Activated T-cell treated with anti-CD3 and anti-CD28 coated beads, Interleukin-2, amount 50 U/mL, for 4 hours (primary cell): ENCODE data around the gene LAMC3. TPM values are rescaled to one million over a fixed set of nuclear protein-coding genes. Genes with fewer than 3 reads are reported as not detected.
"Not testable (repeated sequence)": the region's sequence is repeated elsewhere in the genome, so short reads cannot be mapped to it uniquely, and the experiment has no call there.

ENCODE experiments used
- ATAC-seq, 2 donors: fragments of 200-7000 bp; cut with Tn5 transposase; one replicate each; pipeline ENCODE4 v1.10.0; 2021
- DNase-seq: peaks from one replicate; pipeline ENCODE4 v3.0.0-alpha.2; 2020
- H3K27me3 Mint-ChIP-seq: one replicate; pipeline ENCODE4 v1.8.0; 2021; ENCODE audit warnings: low read depth, mixed read lengths
- H3K36me3 Mint-ChIP-seq: one replicate; pipeline ENCODE4 v1.8.0; 2022; ENCODE audit warnings: mixed read lengths; ENCODE audit not compliant: insufficient read depth
- H3K4me1 Mint-ChIP-seq: one replicate; pipeline ENCODE4 v1.8.0; 2021; ENCODE audit warnings: low read depth, mixed read lengths
- H3K4me3 Mint-ChIP-seq: one replicate; pipeline ENCODE4 v1.8.0; 2021; ENCODE audit warnings: mild to moderate bottlenecking, moderate library complexity, mixed read lengths
- H3K9me3 Mint-ChIP-seq: one replicate; pipeline ENCODE4 v1.8.0; 2021; ENCODE audit warnings: mixed read lengths
- total RNA-seq, 3 donors: library from RNA; stranded (reverse); gene quantifications; one replicate each; pipeline ENCODE4 v1.2.1, GENCODE V29; 2021

The LAMC3 gene
- total RNA-seq, 3 donors from 2014 or later = 0.05 to 0.71 (median 0.41) TPM

DNA sequence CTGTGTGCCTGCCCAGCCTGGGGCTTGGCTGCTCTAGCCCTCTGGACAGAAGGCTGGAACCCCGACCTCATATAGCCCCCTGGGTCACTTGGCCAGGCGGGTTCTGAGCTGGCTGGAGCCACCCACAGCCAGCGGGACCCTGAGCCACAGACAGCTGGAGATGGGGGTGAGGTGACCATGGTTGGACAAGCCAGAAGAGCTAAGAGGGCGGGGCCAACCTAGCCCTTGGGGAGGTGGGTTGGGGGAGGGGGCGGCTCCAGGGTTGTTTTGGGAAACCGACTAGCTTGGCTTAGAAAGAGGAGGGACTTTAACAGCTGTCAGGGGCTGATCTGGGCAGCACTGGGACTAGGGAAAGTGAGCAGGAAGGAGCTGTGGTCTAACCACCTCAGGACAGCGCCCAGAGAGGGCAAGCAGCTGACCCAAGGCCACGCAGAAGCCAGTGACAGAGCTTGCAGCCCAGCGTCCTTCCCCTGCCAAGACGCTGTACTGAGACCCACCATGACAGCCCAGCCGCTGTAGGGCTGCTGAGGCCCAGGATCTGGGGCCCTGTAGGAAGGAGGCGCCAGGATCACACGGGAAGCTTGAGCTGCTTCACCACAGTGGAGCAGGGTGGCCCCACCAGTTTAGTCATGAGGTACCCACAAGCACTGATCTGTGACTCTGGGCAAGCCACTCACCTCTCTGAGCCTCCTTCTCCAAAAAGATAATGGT, 89.6 kb downstream of the LAMC3 start:
- no peak for ATAC-seq
- H3K36me3 Mint-ChIP-seq = no peaks in the 10 kb centered on the region
- H3K9me3 Mint-ChIP-seq = no peaks in the 10 kb centered on the region
- no peak for DNase-seq
- peaks cover 33% of the 10 kb centered on the region for H3K27me3 Mint-ChIP-seq
- peaks cover 11% of the 10 kb centered on the region for H3K4me1 Mint-ChIP-seq
- no peak overlapping the region for H3K4me3 Mint-ChIP-seq

DNA sequence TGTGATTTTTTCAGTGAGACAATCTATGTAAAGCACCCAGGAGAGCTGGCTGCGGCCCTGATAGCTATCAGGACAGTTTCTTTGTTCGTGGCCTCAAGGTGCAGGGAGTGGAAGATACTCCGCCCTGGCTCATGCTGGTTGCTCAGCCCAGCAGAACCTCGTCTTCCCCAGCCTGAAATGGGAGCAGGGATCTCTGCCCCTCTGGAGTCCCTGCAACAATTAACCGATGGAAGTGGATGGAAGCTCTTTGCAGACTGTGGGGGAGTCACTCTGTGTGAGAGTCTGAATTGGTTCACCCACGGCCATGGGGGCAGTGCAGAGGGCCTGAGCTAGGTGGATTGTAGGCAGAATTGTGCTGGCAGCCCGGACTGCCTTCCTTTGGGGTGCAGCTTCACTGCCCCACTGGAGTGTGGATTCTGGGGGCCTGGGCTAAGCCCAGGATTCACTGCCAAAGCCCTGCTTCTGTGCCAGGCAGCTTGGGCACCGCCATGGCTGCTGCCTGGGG, 90.2 kb downstream of the LAMC3 start:
- Mint-ChIP-seq H3K9me3 (no peaks in the 10 kb centered on the region), H3K27me3 (peaks cover 32% of the 10 kb centered on the region)
- ATAC-seq = no peak

GRCh38 chr9:131099845-131100244, 90.9 kb downstream of the LAMC3 start:
- Mint-ChIP-seq H3K27me3 (peaks cover 26% of the 10 kb centered on the region), H3K4me1 (peaks cover 11% of the 10 kb centered on the region)
- ATAC-seq, H3K4me3 Mint-ChIP-seq, H3K36me3 Mint-ChIP-seq, H3K9me3 Mint-ChIP-seq, DNase-seq: not testable (repeated sequence)

More for the DNA sequence above, 90.2 kb downstream of the LAMC3 start:
- Mint-ChIP-seq H3K4me1 (peaks cover 11% of the 10 kb centered on the region), H3K4me3 (no peak overlapping the region), H3K36me3 (no peaks in the 10 kb centered on the region)
- DNase-seq = no peak

GRCh38 chr9:131100445-131100844, 91.5 kb downstream of the LAMC3 start:
- peaks cover 11% of the 10 kb centered on the region for H3K4me1 Mint-ChIP-seq
- no peaks in the 10 kb centered on the region for H3K9me3 Mint-ChIP-seq
- peaks cover 20% of the 10 kb centered on the region for H3K27me3 Mint-ChIP-seq
- no peak overlapping the region for H3K4me3 Mint-ChIP-seq
- ATAC-seq (no peak), DNase-seq (no peak)
- no peaks in the 10 kb centered on the region for H3K36me3 Mint-ChIP-seq

- no peak for DNase-seq
- Mint-ChIP-seq H3K4me1 (peaks cover 6% of the 10 kb centered on the region), H3K27me3 (peaks cover 13% of the 10 kb centered on the region), H3K36me3 (no peaks in the 10 kb centered on the region), H3K9me3 (no peaks in the 10 kb centered on the region), H3K4me3 (no peak overlapping the region)
- no peak for ATAC-seq
These were observed 92.4 kb downstream of the LAMC3 start for GRCh38 chr9:131101207-131101964.

DNA sequence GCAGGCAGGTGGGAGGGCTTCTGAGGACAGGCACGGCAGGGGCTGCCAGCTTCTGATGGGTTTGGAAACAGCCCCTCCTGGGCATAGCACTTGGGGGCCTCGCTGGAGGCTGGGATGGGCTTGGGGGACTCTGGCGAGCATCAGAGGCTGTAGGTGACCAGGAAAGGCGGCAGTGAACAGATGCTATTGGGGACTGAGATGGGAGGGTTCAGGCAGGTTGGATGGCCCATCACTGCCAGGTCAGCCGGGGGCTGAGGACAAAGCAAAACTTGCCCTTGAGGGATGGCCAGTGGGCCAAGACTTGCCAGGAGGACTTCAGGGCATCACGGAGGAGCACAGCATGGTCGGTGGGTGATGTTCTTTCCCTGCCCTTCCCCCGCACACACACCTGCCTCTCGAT, 94.0 kb downstream of the LAMC3 start:
- Mint-ChIP-seq H3K4me1 (no peaks in the 10 kb centered on the region), H3K4me3 (no peak overlapping the region), H3K36me3 (no peaks in the 10 kb centered on the region), H3K9me3 (no peaks in the 10 kb centered on the region), H3K27me3 (peaks cover 5% of the 10 kb centered on the region)
- DNase-seq = no peak
- no peak for ATAC-seq

GRCh38 chr9:131103535-131103934, 94.6 kb downstream of the LAMC3 start:
- H3K4me1 Mint-ChIP-seq = no peaks in the 10 kb centered on the region
- no peak for ATAC-seq

DNA sequence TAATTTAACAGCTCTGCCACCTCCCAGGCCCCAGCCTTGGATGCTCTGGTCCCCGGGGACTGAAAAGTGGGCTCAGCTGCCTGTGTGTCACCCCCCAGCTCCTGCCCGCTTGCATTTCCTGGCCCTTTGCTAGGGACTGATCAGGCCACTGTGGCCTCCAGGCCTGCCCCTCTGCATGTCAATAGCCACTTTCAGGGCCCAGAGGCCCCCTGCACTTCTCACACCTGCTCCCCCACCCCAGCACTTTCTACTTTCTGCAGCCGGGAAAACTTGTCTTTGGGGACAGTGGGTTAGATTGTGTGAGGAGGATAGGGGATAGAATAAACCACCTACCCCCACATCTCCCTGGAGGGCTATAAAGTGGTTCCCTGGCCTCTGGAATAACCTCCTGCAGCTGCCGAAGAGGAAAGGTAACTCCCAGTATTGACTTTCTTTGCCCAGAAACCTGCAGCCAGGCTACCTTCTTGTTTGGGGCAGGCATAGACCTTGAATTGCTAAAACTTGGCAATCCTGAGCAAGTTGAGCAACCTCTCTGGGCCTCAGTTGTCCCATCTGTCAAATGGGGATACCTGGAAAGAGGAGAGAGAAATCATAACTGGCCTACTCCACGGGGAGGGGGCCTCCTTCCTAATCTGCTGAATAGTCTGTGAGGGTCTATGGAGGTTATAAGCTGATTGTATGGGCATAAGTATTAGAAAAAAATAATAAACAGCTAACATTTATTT, 95.2 kb downstream of the LAMC3 start:
- DNase-seq (no peak), ATAC-seq (no peak)
- Mint-ChIP-seq H3K36me3 (no peaks in the 10 kb centered on the region), H3K4me3 (no peak overlapping the region), H3K9me3 (no peaks in the 10 kb centered on the region), H3K4me1 (no peaks in the 10 kb centered on the region), H3K27me3 (peaks cover under 1% of the 10 kb centered on the region)

More at GRCh38 chr9:131103535-131103934, 94.6 kb downstream of the LAMC3 start:
- Mint-ChIP-seq H3K4me3 (no peak overlapping the region), H3K27me3 (peaks cover 3% of the 10 kb centered on the region), H3K9me3 (no peaks in the 10 kb centered on the region), H3K36me3 (no peaks in the 10 kb centered on the region)
- no peak for DNase-seq

DNA sequence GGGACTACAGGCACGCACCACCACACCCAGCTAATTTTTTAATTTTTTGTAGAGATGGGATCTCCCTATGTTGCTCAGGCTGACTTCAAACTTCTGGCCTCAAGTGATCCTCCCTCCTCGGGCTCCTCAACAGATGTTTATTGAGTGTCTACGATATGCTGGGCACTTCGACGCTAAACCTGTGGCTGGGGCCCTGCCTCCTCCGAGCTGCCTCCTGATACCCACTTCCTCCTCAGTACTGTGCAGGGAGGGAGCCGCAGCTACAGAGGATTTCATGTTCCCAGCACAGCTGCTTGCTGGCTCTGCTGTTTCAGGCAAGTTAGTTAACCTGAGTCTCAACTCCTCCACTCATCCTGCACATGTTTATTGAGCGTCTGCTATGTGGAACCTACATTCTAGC, 97.0 kb downstream of the LAMC3 start:
- H3K4me3 Mint-ChIP-seq = no peak overlapping the region
- H3K36me3 Mint-ChIP-seq = no peaks in the 10 kb centered on the region
- ATAC-seq (no peak), DNase-seq (no peak)
- no peaks in the 10 kb centered on the region for H3K27me3 Mint-ChIP-seq
- no peaks in the 10 kb centered on the region for H3K9me3 Mint-ChIP-seq
- H3K4me1 Mint-ChIP-seq = no peaks in the 10 kb centered on the region

DNA sequence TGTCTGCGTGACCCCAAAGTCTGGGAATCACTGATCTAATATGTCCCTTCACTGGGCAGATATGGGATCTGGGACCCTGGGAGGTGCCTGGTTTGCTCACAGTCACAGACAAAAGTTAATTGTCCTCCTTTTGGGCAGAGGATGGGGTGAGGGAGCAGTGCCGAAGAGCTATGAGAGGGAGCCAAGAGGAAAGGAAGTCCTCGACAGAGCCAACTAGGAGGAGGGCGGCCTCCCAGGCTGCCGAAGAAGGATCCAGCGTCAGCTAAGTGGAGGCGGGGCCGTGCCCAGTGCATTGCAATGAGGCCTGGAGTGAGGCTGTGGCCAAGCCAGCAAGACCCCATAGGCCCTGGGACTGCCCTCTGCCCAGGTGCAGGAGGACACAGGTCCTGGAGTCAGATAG, 98.8 kb downstream of the LAMC3 start:
- Mint-ChIP-seq H3K4me1 (no peaks in the 10 kb centered on the region), H3K9me3 (no peaks in the 10 kb centered on the region), H3K27me3 (no peaks in the 10 kb centered on the region), H3K4me3 (no peak overlapping the region), H3K36me3 (no peaks in the 10 kb centered on the region)
- DNase-seq = no peak
- ATAC-seq = no peak

GRCh38 chr9:131111186-131111853, 102.3 kb downstream of the LAMC3 start:
- H3K4me1 Mint-ChIP-seq = no peaks in the 10 kb centered on the region
- no peak overlapping the region for H3K4me3 Mint-ChIP-seq
- no peaks in the 10 kb centered on the region for H3K9me3 Mint-ChIP-seq
- no peaks in the 10 kb centered on the region for H3K36me3 Mint-ChIP-seq
- H3K27me3 Mint-ChIP-seq = no peaks in the 10 kb centered on the region
- DNase-seq (no peak), ATAC-seq (no peak)

GRCh38 chr9:131111854-131112311, 102.9 kb downstream of the LAMC3 start:
- Mint-ChIP-seq H3K36me3 (no peaks in the 10 kb centered on the region), H3K4me3 (no peak overlapping the region), H3K9me3 (no peaks in the 10 kb centered on the region), H3K27me3 (no peaks in the 10 kb centered on the region), H3K4me1 (no peaks in the 10 kb centered on the region)
- DNase-seq (no peak), ATAC-seq (no peak)

DNA sequence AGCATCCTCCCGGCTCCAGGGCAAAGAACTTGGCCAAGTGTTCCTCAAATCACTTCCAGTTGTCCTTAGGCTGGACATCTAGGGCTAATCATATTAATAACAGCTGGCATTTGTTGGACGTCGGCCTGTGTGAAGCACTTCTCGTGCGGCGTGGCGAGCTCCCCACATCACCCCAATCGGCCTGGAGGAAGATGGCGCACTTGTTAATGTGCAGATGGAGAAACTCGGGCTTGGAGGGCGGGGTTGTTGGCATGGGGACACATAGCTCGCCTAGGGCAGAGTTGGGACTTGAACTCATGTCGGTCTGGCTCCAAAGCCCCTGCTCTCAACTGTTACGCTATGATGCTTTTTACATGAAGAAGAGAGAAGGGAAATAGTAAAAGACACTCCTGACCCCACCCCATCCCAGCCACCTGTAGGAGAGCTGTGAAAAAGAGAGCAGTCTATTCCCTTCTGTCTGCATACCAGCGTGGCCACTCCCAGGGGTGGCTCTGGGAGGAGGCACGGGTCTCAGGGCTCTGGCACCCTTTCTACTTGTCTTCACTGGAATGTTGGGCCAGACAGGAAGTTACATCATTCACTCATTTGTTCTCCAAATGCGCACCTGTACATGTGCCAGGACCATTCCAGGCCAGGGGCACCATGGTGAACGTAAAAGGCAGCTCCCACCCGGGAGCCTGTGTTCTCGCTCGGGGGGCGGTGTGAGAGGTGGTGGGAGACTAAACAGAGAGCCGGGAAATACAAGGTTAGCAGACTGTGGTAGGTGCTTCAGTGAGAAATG, 103.6 kb downstream of the LAMC3 start:
- no peak for ATAC-seq
- no peaks in the 10 kb centered on the region for H3K9me3 Mint-ChIP-seq
- H3K4me1 Mint-ChIP-seq = no peaks in the 10 kb centered on the region
- H3K36me3 Mint-ChIP-seq = no peaks in the 10 kb centered on the region
- no peak for DNase-seq
- no peak overlapping the region for H3K4me3 Mint-ChIP-seq
- H3K27me3 Mint-ChIP-seq = peaks cover 4% of the 10 kb centered on the region
